NB4 (cell line): Measurements from ENCODE around the gene EGFLAM.

ENCODE experiments used
- DNase-seq: peaks from one replicate; pipeline ENCODE4 v3.0.0; 2010; ENCODE audit warnings: low read depth
- H3K4me3 ChIP-seq: one replicate; pipeline ENCODE4 v1.5.1; 2011; ENCODE audit warnings: mild to moderate bottlenecking, low read depth, low read length, moderate library complexity
- CTCF ChIP-seq: IDR thresholded peaks from one replicate; pipeline ENCODE4 v1.5.1; 2012; ENCODE audit warnings: low read depth, low read length
- MAX ChIP-seq: IDR thresholded peaks from 2 replicates; pipeline ENCODE4 v1.6.1; 2011; ENCODE audit warnings: low read depth, low read length
- MYC ChIP-seq: IDR thresholded peaks from 2 replicates; pipeline ENCODE4 v1.6.1; 2011; ENCODE audit warnings: low read depth, low read length
- POLR2A ChIP-seq: IDR thresholded peaks from 2 replicates; pipeline ENCODE4 v1.6.1; 2011; ENCODE audit warnings: mild to moderate bottlenecking; ENCODE audit not compliant: insufficient read length; ENCODE audit errors: extremely low read depth

EGFLAM gene

GRCh38 chr5:38468202-38468673 lies 209.9 kb downstream of the EGFLAM start:
- TF ChIP-seq POLR2A (no peak), MAX (no peak), CTCF (no peak), MYC (no peak)
- no peak overlapping the region for H3K4me3 ChIP-seq
- DNase-seq, result no peak

GRCh38 chr5:38468978-38469706 lies 210.8 kb downstream of the EGFLAM start:
- no peak for TF ChIP-seq MAX
- no peak for TF ChIP-seq CTCF
- TF ChIP-seq MYC, result no peak
- TF ChIP-seq POLR2A, result no peak
- DNase-seq, result no peak
- H3K4me3 ChIP-seq, result no peak overlapping the region

GRCh38 chr5:38469707-38470267 lies 211.4 kb downstream of the EGFLAM start:
- TF ChIP-seq MAX (no peak), CTCF (no peak), POLR2A (no peak)
- no peak overlapping the region for H3K4me3 ChIP-seq
- DNase-seq, result no peak

- DNase-seq, result no peak
- TF ChIP-seq MAX (no peak), CTCF (no peak), POLR2A (no peak), MYC (no peak)
- H3K4me3 ChIP-seq, result no peak overlapping the region
These were observed 213.3 kb downstream of the EGFLAM start for GRCh38 chr5:38471709-38472108.

- no peak for DNase-seq
- H3K4me3 ChIP-seq, result no peak overlapping the region
- TF ChIP-seq MAX (no peak), CTCF (no peak), MYC (no peak), POLR2A (no peak)
These were observed 214.2 kb downstream of the EGFLAM start for GRCh38 chr5:38472541-38472940.
